Keratinocyte (primary cell): ENCODE results near the gene GRIN2C. TPM values are rescaled to one million over a fixed set of nuclear protein-coding genes. Genes with fewer than 3 reads are reported as not detected.

Experiments
- DNase-seq: peaks from one replicate; pipeline ENCODE4 v3.0.0-alpha.2; 2011; ENCODE audit warnings: low read depth, missing footprints, low spot score
- FAIRE-seq: peaks from 2 replicates; lab custom pipeline; 2011; peaks lifted over from hg19 to GRCh38; lab: Jason Lieb, UNC
- H2AFZ ChIP-seq: 2 replicates; pipeline ENCODE4 v1.6.0; 2012; ENCODE audit warnings: low read length, control low read depth, inconsistent platforms; ENCODE audit not compliant: control insufficient read depth
- H3K27ac ChIP-seq: 2 replicates; pipeline ENCODE4 v1.5.1; 2011; ENCODE audit warnings: low read length; ENCODE audit not compliant: control insufficient read depth, insufficient read depth
- H3K27me3 ChIP-seq: 3 replicates; pipeline ENCODE4 v1.6.0; 2011; ENCODE audit warnings: low read length; ENCODE audit not compliant: control insufficient read depth, insufficient read depth; ENCODE audit errors: extremely low read depth
- H3K36me3 ChIP-seq, 2 experiments: 2 replicates in 1 of 2; 3 replicates in 1 of 2; pipeline ENCODE4 v1.5.1; 2011; ENCODE audit warnings: low read length in 2 of 2, mild to moderate bottlenecking in 1 of 2; ENCODE audit not compliant: control insufficient read depth in 2 of 2, insufficient read depth in 2 of 2; ENCODE audit errors: extremely low read depth in 1 of 2
- H3K4me1 ChIP-seq: 3 replicates; pipeline ENCODE4 v1.5.1; 2011; ENCODE audit warnings: low read length; ENCODE audit not compliant: control insufficient read depth, insufficient read depth; ENCODE audit errors: extremely low read depth
- H3K4me2 ChIP-seq: 3 replicates; pipeline ENCODE4 v1.6.0; 2011; ENCODE audit warnings: low read depth, low read length; ENCODE audit not compliant: control insufficient read depth, insufficient read depth; ENCODE audit errors: extremely low read depth
- H3K4me3 ChIP-seq, 3 experiments: fragments of 200-600 bp in 1 of 3; sonication (generic) in 1 of 3; 2 replicates in 2 of 3; 3 replicates in 1 of 3; pipeline ENCODE4 v1.5.1; 2011 to 2016; ENCODE audit warnings: low read length in 3 of 3, mild to moderate bottlenecking in 3 of 3, control low read depth in 2 of 3, inconsistent platforms in 1 of 3, low read depth in 1 of 3, mixed read lengths in 1 of 3, mixed run types in 1 of 3, moderate library complexity in 1 of 3; ENCODE audit not compliant: control insufficient read depth in 2 of 3, insufficient read depth in 2 of 3; ENCODE audit errors: extremely low read depth in 1 of 3
- H3K79me2 ChIP-seq: 2 replicates; pipeline ENCODE4 v1.6.0; 2012; ENCODE audit warnings: low read length; ENCODE audit not compliant: control insufficient read depth, insufficient read depth
- H3K9ac ChIP-seq: 3 replicates; pipeline ENCODE4 v1.6.0; 2011; ENCODE audit warnings: low read length; ENCODE audit not compliant: control insufficient read depth, insufficient read depth; ENCODE audit errors: extremely low read depth
- H3K9me1 ChIP-seq: 3 replicates; pipeline ENCODE4 v1.6.0; 2011; ENCODE audit warnings: low read length; ENCODE audit not compliant: control insufficient read depth, insufficient read depth; ENCODE audit errors: extremely low read depth
- H3K9me3 ChIP-seq: 2 replicates; pipeline ENCODE4 v1.5.1; 2012; ENCODE audit warnings: low read depth, low read length; ENCODE audit not compliant: control insufficient read depth
- H4K20me1 ChIP-seq: 3 replicates; pipeline ENCODE4 v1.6.0; 2011; ENCODE audit warnings: low read length; ENCODE audit not compliant: control insufficient read depth, insufficient read depth; ENCODE audit errors: extremely low read depth
- CTCF ChIP-seq, 3 experiments: IDR thresholded peaks in 1 of 3; conservative IDR thresholded peaks in 1 of 3; optimal IDR thresholded peaks in 1 of 3; 2 replicates in 2 of 3; 3 replicates in 1 of 3; pipeline versions ENCODE3 to v1.5.1; 2011; ENCODE audit warnings: low read length in 3 of 3, mild to moderate bottlenecking in 3 of 3, moderate library complexity in 2 of 3, control low read depth in 1 of 3, inconsistent platforms in 1 of 3; ENCODE audit not compliant: insufficient read depth in 2 of 3; ENCODE audit errors: extremely low read depth in 1 of 3
- EZH2 ChIP-seq: IDR thresholded peaks from one replicate; pipeline ENCODE4 v1.6.1; 2012; ENCODE audit warnings: inconsistent platforms, mild to moderate bottlenecking, low read length, moderate library complexity
- dilution Hi-C: fragments of 300-500 bp; cut with MboI; formaldehyde crosslinking; loops from one replicate; pipeline ENCODE4 v1.7.0; 2020; ENCODE audit warnings: low sequenced_read_pairs; ENCODE audit not compliant: extremely low pct_ligation_motif_present
- polyA plus RNA-seq, 5 experiments: library from polyadenylated mRNA; depleted of rRNA in 3 of 5; stranded (reverse) in 3 of 5; stranded (forward) in 1 of 5; unstranded in 1 of 5; fragments of >200 nt; gene quantifications; 1 replicate in 1 of 5; 2 replicates in 3 of 5; 3 replicates in 1 of 5; pipeline versions ENCODE4 v1.2.1 to v1.2.3, GENCODE V29; 2011 to 2012; ENCODE audit warnings: missing spikeins in 2 of 5, low read depth in 1 of 5, low replicate concordance in 1 of 5

Gene GRIN2C
- polyA plus RNA-seq, 1 donor (not counting 4 experiments of a cell fraction or from before 2014, with no cell fraction given) = not detected

GRCh38 chr17:74805591-74805991 lies 54.1 kb downstream of the GRIN2C start:
- no peaks in the 10 kb centered on the region for H3K4me1 ChIP-seq
- no peak overlapping the region for H3K27ac ChIP-seq
- H3K36me3 ChIP-seq = peaks cover 0 to 11% of the 10 kb centered on the region in 2 experiments
- no peak overlapping the region for H3K4me2 ChIP-seq
- TF ChIP-seq CTCF (optimal IDR thresholded peaks at IDR 0.05 in 1 of 3, IDR thresholded peaks at IDR 0.05 in 1 of 3, conservative IDR thresholded peaks at IDR 0.05 in 1 of 3; ENCODE audit: extremely low read depth in 1 of 3, insufficient read depth in 2 of 3, low read length in 3 of 3) (no peak), EZH2 (no peak)
- no peak overlapping the region for H2AFZ ChIP-seq
- FAIRE-seq (no peak), DNase-seq (no peak)
- H3K9ac ChIP-seq = no peak overlapping the region
- H3K79me2 ChIP-seq = no peaks in the 10 kb centered on the region
- no peaks in the 10 kb centered on the region for H4K20me1 ChIP-seq
- H3K27me3 ChIP-seq = no peaks in the 10 kb centered on the region
- no peak overlapping the region for H3K4me3 ChIP-seq
- no peaks in the 10 kb centered on the region for H3K9me3 ChIP-seq
- no peaks in the 10 kb centered on the region for H3K9me1 ChIP-seq
- dilution Hi-C loops = no loop called here

GRCh38 chr17:74804683-74805082 lies 55.0 kb downstream of the GRIN2C start:
- dilution Hi-C loops = no loop called here
- no peaks in the 10 kb centered on the region for H3K27me3 ChIP-seq

More at GRCh38 chr17:74804683-74805082, 55.0 kb downstream of the GRIN2C start:
- TF ChIP-seq CTCF (optimal IDR thresholded peaks at IDR 0.05 in 1 of 3, IDR thresholded peaks at IDR 0.05 in 1 of 3, conservative IDR thresholded peaks at IDR 0.05 in 1 of 3; ENCODE audit: extremely low read depth in 1 of 3, insufficient read depth in 2 of 3, low read length in 3 of 3) = no peak
- no peak for TF ChIP-seq EZH2
- no peaks in the 10 kb centered on the region for H4K20me1 ChIP-seq
- H3K27ac ChIP-seq = no peak overlapping the region
- H2AFZ ChIP-seq = no peak overlapping the region
- no peak for FAIRE-seq
- no peaks in the 10 kb centered on the region for H3K4me1 ChIP-seq
- H3K9me1 ChIP-seq = no peaks in the 10 kb centered on the region
- no peaks in the 10 kb centered on the region for H3K9me3 ChIP-seq
- no peak overlapping the region for H3K9ac ChIP-seq
- H3K36me3 ChIP-seq = peaks cover 0 to 16% of the 10 kb centered on the region in 2 experiments
- no peaks in the 10 kb centered on the region for H3K79me2 ChIP-seq
- no peak for DNase-seq
- no peak overlapping the region for H3K4me2 ChIP-seq
- H3K4me3 ChIP-seq = no peak overlapping the region
